Neural progenitor cell (in vitro differentiated cells): ENCODE results near the gene DNAJC18. TPM values are rescaled to one million over a fixed set of nuclear protein-coding genes. Genes with fewer than 3 reads are reported as not detected.

ENCODE experiments used
- DNase-seq: peaks from one replicate; pipeline ENCODE4 v3.0.0-alpha.2; 2016; ENCODE audit warnings: low spot score
- H2AFZ ChIP-seq: fragments of 200-600 bp; sonication (generic); replicated peaks from 2 replicates; pipeline ENCODE4 v1.6.1; 2016; ENCODE audit warnings: antibody characterized with exemption
- H3F3A ChIP-seq: fragments of 200-600 bp; sonication (generic); 2 replicates; pipeline ENCODE4 v1.6.1; 2016; ENCODE audit warnings: antibody characterized with exemption, low read depth
- H3K27ac ChIP-seq: fragments of 200-600 bp; sonication (generic); 2 replicates; pipeline ENCODE4 v1.5.1; 2016; ENCODE audit warnings: mild to moderate bottlenecking
- H3K27me3 ChIP-seq: fragments of 200-600 bp; sonication (generic); 2 replicates; pipeline ENCODE4 v1.6.1; 2016; ENCODE audit warnings: mild to moderate bottlenecking, moderate library complexity
- H3K36me3 ChIP-seq: fragments of 200-600 bp; sonication (generic); 2 replicates; pipeline ENCODE4 v1.5.1; 2016
- H3K4me1 ChIP-seq: fragments of 200-600 bp; sonication (generic); 2 replicates; pipeline ENCODE4 v1.6.1; 2016; ENCODE audit warnings: mixed run types
- H3K4me2 ChIP-seq: fragments of 200-600 bp; sonication (generic); 2 replicates; pipeline ENCODE4 v1.6.1; 2016
- H3K4me3 ChIP-seq: fragments of 200-600 bp; sonication (generic); 2 replicates; pipeline ENCODE4 v1.5.1; 2016
- H3K79me2 ChIP-seq: fragments of 200-600 bp; sonication (generic); 2 replicates; pipeline ENCODE4 v1.6.1; 2016; ENCODE audit warnings: low read depth
- H3K9ac ChIP-seq: fragments of 200-600 bp; sonication (generic); 2 replicates; pipeline ENCODE4 v1.6.1; 2016
- H3K9me3 ChIP-seq: fragments of 200-600 bp; sonication (generic); 2 replicates; pipeline ENCODE4 v1.5.1; 2016; ENCODE audit warnings: low read depth
- H4K20me1 ChIP-seq: fragments of 200-600 bp; sonication (generic); 2 replicates; pipeline ENCODE4 v1.6.1; 2016; ENCODE audit warnings: low read depth
- H3K27ac Mint-ChIP-seq: 3 replicates; pipeline ENCODE4 v1.8.0; 2021; ENCODE audit warnings: mixed read lengths
- H3K27me3 Mint-ChIP-seq: 2 replicates; pipeline ENCODE4 v1.8.0; 2022; ENCODE audit warnings: low read depth, mild to moderate bottlenecking, inconsistent platforms, moderate library complexity, mixed read lengths; ENCODE audit not compliant: insufficient read depth
- H3K36me3 Mint-ChIP-seq: 3 replicates; pipeline ENCODE4 v1.8.0; 2021; ENCODE audit warnings: mixed read lengths
- H3K4me1 Mint-ChIP-seq: 3 replicates; pipeline ENCODE4 v1.8.0; 2021; ENCODE audit warnings: mixed read lengths
- H3K4me3 Mint-ChIP-seq: 3 replicates; pipeline ENCODE4 v1.8.0; 2021; ENCODE audit warnings: mild to moderate bottlenecking, moderate library complexity, mixed read lengths
- H3K9me3 Mint-ChIP-seq: 3 replicates; pipeline ENCODE4 v1.8.0; 2020; ENCODE audit warnings: mixed read lengths
- EZH2 ChIP-seq: fragments of 200-600 bp; sonication (generic); IDR thresholded peaks from 2 replicates; pipeline ENCODE4 v1.6.1; 2017; ENCODE audit warnings: antibody characterized with exemption, mild to moderate bottlenecking, moderate library complexity
- EZH2phosphoT487 ChIP-seq: fragments of 200-600 bp; sonication (generic); IDR thresholded peaks from 2 replicates; pipeline ENCODE4 v1.6.1; 2017; ENCODE audit warnings: antibody characterized with exemption
- total RNA-seq: library from RNA; depleted of rRNA; stranded (reverse); fragments of >200 nt; gene quantifications from 2 replicates; pipeline ENCODE4 v1.2.3, GENCODE V29; 2015; ENCODE audit warnings: low replicate concordance
- TF ChIP-seq, protein P1 (sequence below): fragments of 200-600 bp; sonication (generic); IDR thresholded peaks from 2 replicates; pipeline ENCODE4 v1.5.1; 2017; ENCODE audit warnings: antibody characterized with exemption, mild to moderate bottlenecking

DNAJC18 gene
- total RNA-seq, 1 donor from 2014 or later, result 21.7 TPM

DNA sequence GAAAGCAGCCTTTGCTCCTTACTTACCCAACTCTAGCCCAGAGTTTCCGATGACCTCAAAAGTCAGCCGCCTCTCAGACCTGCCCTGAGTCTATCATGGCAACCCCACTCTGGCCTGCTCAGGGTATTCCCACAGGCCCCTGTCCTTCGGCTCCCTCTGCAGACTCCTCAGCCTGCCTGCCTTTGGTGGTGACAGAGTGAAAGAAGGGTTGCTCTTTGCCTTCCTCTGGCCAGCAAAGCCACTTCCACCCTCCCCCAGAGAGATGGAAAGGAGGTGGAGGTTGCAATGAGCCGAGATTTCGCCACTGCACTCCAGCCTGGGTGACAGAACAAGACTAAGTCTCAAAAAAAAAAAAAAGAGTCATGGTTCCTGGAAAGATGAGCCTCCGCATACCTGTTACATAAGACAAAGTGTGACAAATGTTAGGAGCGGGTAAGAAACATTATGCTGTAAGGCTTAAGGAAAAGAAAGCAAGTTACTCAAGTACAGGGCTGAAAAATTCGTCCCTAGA lies 29.2 kb upstream of the DNAJC18 start:
- Histone ChIP-seq H3K4me3 (no peak overlapping the region), H3K36me3 (no peaks in the 10 kb centered on the region), H4K20me1 (no peaks in the 10 kb centered on the region), H3K9ac (no peak overlapping the region), H3F3A (peaks cover 23% of the 10 kb centered on the region), H3K27ac (no peak overlapping the region), H2AFZ (peak overlapping the region; percentile 26), H3K27me3 (no peaks in the 10 kb centered on the region), H3K4me2 (no peak overlapping the region), H3K4me1 (peaks cover 17% of the 10 kb centered on the region), H3K9me3 (no peaks in the 10 kb centered on the region), H3K79me2 (no peaks in the 10 kb centered on the region)
- Mint-ChIP-seq H3K27me3 (peaks cover 6% of the 10 kb centered on the region), H3K27ac (peak overlapping the region; percentile 5), H3K4me3 (no peak overlapping the region), H3K36me3 (no peaks in the 10 kb centered on the region), H3K9me3 (no peaks in the 10 kb centered on the region), H3K4me1 (peaks cover 22% of the 10 kb centered on the region)
- peak; percentile 47 for DNase-seq
- no peak for TF ChIP-seq EZH2
- no peak for TF ChIP-seq EZH2phosphoT487
- TF ChIP-seq, protein P1, sequence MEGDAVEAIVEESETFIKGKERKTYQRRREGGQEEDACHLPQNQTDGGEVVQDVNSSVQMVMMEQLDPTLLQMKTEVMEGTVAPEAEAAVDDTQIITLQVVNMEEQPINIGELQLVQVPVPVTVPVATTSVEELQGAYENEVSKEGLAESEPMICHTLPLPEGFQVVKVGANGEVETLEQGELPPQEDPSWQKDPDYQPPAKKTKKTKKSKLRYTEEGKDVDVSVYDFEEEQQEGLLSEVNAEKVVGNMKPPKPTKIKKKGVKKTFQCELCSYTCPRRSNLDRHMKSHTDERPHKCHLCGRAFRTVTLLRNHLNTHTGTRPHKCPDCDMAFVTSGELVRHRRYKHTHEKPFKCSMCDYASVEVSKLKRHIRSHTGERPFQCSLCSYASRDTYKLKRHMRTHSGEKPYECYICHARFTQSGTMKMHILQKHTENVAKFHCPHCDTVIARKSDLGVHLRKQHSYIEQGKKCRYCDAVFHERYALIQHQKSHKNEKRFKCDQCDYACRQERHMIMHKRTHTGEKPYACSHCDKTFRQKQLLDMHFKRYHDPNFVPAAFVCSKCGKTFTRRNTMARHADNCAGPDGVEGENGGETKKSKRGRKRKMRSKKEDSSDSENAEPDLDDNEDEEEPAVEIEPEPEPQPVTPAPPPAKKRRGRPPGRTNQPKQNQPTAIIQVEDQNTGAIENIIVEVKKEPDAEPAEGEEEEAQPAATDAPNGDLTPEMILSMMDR, result no peak

DNA sequence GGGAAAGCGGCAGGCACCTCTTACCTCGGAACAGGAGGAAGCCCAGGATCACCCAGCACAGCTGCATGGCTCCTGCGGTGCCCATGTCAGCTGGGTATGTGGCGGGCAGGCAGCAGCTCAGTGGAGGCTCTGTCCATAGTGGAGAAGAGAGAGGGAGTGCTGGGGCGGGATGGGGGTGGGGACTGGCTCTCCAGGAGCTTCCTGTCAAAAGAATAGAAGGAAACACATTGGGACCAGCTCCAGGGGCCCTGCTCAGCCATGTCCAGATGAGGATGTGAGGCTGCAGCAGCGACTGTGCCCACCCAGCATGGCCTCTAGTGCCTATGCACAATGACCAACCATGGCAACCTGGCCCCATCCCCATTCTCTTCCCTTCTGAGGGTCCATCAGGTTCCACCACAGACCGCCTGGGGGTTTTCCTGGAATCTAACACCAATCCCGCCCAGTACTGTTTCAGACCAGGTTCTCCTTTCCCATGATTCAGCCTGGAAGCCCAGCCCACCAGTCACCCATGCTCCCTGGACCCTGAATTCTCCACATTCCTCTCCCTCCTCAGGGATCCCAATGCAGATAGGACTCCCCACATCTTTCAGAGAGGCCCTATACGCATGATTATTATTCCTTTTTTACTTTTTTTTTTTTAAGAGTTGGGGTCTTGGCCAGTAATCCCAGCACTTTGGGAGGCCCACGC lies 23.4 kb upstream of the DNAJC18 start, which contains the start of gene ECSCR:
Gene ECSCR (minus strand): TSS at position 158 of the 691 bp plus-strand sequence. CDS start 73 bp downstream, at position 85.
- Histone ChIP-seq H3K27ac (no peak within 1 kb of the TSS), H4K20me1 (no peaks in the 10 kb centered on the region), H3F3A (no peaks in the 10 kb centered on the region), H3K9me3 (no peaks in the 10 kb centered on the region), H3K9ac (no peak within 1 kb of the TSS), H3K36me3 (no peaks in the 10 kb centered on the region), H3K4me2 (no peak within 1 kb of the TSS), H3K79me2 (no peaks in the 10 kb centered on the region), H3K4me3 (no peak within 1 kb of the TSS), H2AFZ (peak within 1 kb of the TSS; percentile 68), H3K27me3 (no peaks in the 10 kb centered on the region), H3K4me1 (peaks cover 17% of the 10 kb centered on the region)
- DNase-seq, result no peak
- TF ChIP-seq, protein P1, result no peak
- no peak for TF ChIP-seq EZH2phosphoT487
- no peak for TF ChIP-seq EZH2
- no peak within 1 kb of the TSS for H3K27ac Mint-ChIP-seq
- H3K4me1 Mint-ChIP-seq, result peaks cover 18% of the 10 kb centered on the region
- no peaks in the 10 kb centered on the region for H3K9me3 Mint-ChIP-seq
- H3K36me3 Mint-ChIP-seq, result no peaks in the 10 kb centered on the region
- no peaks in the 10 kb centered on the region for H3K27me3 Mint-ChIP-seq
- H3K4me3 Mint-ChIP-seq, result no peak within 1 kb of the TSS

DNA sequence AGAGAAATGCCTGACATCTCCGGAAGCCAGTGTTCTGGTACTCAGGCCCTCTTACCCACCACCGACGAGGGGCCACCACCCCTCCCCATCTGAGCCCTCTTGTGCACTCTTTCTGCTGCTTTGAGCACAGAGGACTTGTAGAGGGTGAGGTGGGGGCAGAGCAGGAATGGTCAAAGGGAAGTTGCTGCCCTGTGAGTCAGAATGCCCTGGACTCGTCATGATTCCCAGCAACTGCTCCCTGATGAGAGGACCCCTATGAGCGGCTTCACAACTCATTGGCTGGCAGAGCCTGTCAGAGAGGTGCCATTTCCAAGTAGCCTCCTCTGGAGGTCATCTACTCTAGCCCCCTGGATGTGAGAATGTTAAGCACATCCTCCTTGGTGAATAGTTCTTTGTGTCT lies 22.4 kb upstream of the DNAJC18 start:
- H3K9me3 Mint-ChIP-seq, result no peaks in the 10 kb centered on the region
- Histone ChIP-seq H4K20me1 (no peaks in the 10 kb centered on the region), H3K36me3 (no peaks in the 10 kb centered on the region), H3K27ac (no peak overlapping the region), H3F3A (no peaks in the 10 kb centered on the region), H3K9ac (no peak overlapping the region), H3K27me3 (no peaks in the 10 kb centered on the region), H3K4me2 (no peak overlapping the region), H3K9me3 (no peaks in the 10 kb centered on the region), H3K4me3 (no peak overlapping the region), H3K79me2 (no peaks in the 10 kb centered on the region), H3K4me1 (peaks cover 17% of the 10 kb centered on the region), H2AFZ (no peak overlapping the region)
- TF ChIP-seq EZH2 (no peak), EZH2phosphoT487 (no peak)
- TF ChIP-seq, protein P1, result no peak
- H3K4me3 Mint-ChIP-seq, result no peak overlapping the region
- peaks cover 3% of the 10 kb centered on the region for H3K27me3 Mint-ChIP-seq
- peaks cover 18% of the 10 kb centered on the region for H3K4me1 Mint-ChIP-seq
- no peaks in the 10 kb centered on the region for H3K36me3 Mint-ChIP-seq
- H3K27ac Mint-ChIP-seq, result no peak overlapping the region
- DNase-seq, result no peak
